Activated gamma-delta T cell treated with anti-CD3 and anti-CD28 coated beads, Interleukin-2, amount 50 U/mL, for 16 hours (primary cell): ENCODE data around the gene CRYAA.
"Not testable (repeated sequence)": the region's sequence is repeated elsewhere in the genome, so short reads cannot be mapped to it uniquely, and the experiment has no call there.

Experiments used
- DNase-seq: peaks from one replicate; pipeline ENCODE4 v3.0.0-alpha.2; 2020; ENCODE audit warnings: low read depth

Gene CRYAA

GRCh38 chr21:43177043-43177906 is 8.5 kb downstream of the CRYAA start:
- DNase-seq = not testable (repeated sequence)

GRCh38 chr21:43178175-43178826 is 9.5 kb downstream of the CRYAA start:
- DNase-seq = not testable (repeated sequence)

DNA sequence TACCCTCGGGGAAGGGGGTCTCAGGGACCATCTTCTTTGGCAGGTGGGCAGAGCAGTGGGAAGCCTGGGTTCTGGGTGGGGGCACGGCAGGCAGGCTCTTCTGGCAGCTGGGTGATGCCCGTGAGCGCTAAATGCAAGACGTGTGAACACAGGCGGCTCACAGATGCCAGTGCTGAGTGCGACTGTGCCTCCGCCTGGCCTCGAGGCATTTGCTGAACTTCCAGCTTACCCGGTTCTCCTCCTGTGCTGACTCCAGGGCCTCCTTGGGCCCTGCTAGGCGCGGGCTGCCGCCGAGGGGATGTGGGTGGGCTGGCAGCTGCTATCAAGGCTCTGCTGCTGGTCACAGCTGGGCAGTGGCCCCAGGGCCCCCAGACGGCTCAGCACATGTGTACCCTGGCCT is 12.2 kb downstream of the CRYAA start:
- DNase-seq = not testable (repeated sequence)

DNA sequence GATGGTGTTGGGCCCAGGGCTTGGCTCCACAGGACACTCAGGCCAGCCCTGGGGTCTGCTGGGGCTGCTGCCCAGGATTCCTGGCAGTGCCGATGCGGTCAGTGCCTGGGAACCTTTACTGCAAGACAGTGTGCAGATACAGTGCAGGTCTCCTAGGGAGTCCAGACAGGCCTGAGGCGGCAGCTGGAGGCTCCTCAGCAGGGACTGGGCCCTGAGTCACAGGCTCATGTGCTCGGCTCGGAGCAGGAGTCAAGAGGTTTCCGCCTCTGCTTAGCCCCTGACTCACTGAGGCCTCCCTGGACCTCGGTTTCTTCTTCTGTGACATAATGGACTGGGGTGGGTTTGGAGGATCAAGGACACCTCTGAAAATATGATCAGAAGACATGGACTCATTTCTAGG is 18.5 kb downstream of the CRYAA start:
- DNase-seq = not testable (repeated sequence)

DNA sequence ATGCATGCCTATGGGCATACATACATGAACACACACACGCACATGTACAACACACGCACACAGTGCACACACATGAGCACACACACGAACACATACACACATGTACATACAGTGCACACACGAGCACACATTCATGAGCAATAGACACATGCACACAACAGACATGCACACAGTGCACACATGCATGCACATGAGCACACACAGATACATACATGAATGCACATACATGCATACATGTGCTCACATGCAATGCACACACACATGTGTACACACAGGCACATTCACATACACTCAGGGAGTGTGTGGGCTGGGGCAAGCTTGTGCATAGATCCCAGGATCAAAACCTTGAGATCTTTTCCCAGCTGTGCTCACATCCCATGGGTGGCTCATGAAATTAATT is 18.9 kb downstream of the CRYAA start:
- DNase-seq = no peak

- no peak for DNase-seq
Observed at GRCh38 chr21:43188181-43188580, 19.4 kb downstream of the CRYAA start.

DNA sequence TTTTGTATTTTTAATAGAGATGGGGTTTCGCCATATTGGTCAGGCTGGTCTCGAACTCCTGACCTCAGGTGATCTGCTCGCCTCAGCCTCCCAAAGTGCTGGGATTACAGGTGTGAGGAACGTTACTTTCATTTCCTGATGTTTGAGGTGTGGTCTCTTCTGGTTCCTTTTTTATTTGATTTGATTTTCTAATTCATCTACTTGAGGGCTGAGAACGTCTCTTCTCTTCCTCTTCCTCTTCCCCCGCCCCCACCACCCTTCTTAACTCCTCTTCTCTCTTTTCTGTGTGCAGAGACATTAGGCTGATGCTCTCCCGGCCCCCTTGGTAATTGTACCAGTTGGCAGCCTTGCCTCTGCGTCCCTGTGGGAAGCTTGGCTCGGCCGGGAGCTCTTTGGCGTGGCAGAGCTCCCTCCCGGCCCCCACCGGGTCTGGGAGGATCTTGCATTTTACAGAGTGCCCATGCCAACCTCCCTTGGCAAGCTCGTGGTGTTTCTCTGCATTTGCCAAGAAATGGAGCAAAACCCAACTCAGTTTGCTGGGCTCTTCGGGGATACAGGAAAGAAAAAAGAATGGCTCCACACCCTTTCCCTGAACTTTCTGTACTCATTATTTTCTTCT is 19.9 kb downstream of the CRYAA start:
- no peak for DNase-seq

GRCh38 chr21:43189936-43190335 is 21.1 kb downstream of the CRYAA start:
- no peak for DNase-seq

GRCh38 chr21:43190544-43190943 is 21.7 kb downstream of the CRYAA start:
- no peak for DNase-seq

DNA sequence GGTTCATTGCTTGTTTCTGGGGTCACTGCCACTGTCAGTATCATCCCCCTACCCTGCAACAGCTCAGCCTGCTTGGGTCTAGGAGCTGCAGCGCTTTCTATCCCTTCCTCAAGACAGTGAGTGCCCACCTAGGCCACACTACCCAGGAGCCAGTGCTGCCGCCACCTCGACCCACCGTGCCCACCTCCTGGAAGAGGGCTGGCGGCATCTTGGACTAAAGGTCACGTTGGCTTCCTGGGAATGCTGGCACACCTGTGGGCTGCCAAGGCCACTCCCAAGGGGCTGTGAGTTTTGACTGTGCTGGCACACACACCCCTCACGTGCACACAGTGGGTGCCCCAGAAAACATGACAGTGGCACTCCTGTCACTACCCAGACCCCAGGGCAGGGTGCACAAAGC is 22.1 kb downstream of the CRYAA start:
- DNase-seq = no peak

GRCh38 chr21:43191521-43191920 is 22.7 kb downstream of the CRYAA start:
- no peak for DNase-seq

- no peak for DNase-seq
Observed at GRCh38 chr21:43191971-43192370, 23.2 kb downstream of the CRYAA start.

DNA sequence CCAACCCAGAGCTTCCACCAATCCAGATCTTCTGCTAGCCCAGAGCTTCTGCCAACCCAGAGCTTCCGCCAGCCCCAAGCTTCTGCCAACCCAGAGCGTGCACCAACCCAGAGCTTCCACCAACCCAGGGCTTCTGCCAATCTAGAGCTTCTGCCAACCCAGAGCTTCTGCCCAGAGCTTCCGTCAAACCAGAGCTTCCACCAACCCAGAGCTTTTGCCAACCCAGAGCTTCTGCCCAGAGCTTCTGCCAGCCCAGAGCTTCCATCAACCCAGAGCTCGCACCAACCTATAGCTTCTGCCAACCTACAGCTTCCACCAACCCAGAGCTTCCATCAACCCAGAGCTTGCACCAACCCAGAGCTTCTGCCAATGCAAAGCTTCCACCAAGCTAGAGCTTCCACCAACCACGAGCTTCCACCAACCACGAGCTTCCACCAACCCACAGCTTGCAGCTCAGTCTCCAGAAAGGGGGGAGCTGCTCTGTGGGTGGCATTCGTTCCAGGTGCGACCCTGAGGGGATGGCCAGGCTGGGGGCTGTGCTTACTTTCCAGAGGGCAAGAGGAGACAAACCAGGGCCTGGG is 23.8 kb downstream of the CRYAA start:
- DNase-seq = no peak

GRCh38 chr21:43193088-43193650 is 24.4 kb downstream of the CRYAA start:
- DNase-seq = no peak

GRCh38 chr21:43193651-43194302 is 25.0 kb downstream of the CRYAA start:
- DNase-seq = no peak

DNA sequence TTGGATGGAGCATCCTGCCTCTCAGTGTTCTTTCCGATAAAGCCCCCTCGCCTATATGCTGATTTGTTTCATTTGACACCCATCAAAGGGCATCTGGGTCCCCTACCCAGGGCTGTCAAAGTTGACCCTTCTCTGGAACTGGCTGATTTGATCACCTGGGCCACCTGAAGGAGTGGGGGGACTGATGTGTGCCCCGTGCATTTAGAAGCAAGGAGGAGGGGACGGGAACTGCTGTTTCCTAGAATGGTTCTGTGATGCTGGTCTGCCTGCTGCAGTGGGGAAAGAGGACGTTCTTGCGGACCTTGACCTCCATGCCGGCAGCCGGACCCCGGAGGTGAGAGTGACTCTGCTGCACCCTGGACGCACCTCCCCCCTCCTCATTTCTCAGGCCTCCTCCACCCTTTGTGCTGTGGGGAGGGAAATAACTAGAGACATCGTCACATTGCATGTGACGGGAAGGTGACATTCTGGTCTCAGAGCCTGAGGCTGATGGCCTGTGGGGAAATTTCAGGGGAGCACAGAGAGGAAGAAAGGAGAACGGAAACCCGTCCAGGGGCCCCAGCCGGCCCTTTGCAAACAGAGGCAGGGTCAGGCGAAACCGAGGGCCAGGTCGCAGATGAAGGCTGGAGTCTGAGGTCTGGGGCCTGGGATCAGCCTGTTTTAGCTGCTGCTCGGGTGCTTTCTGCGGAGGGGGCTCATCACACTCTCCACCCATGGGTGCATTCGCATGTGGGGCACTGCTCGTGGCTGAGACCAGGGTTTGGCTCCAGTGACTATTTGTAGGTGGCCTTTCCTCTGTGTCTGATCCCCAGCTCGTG is 25.7 kb downstream of the CRYAA start:
- no peak for DNase-seq

- DNase-seq = no peak
Observed at GRCh38 chr21:43195121-43196021, 26.6 kb downstream of the CRYAA start.

- DNase-seq = no peak
Observed at GRCh38 chr21:43196826-43197225, 28.0 kb downstream of the CRYAA start.

DNA sequence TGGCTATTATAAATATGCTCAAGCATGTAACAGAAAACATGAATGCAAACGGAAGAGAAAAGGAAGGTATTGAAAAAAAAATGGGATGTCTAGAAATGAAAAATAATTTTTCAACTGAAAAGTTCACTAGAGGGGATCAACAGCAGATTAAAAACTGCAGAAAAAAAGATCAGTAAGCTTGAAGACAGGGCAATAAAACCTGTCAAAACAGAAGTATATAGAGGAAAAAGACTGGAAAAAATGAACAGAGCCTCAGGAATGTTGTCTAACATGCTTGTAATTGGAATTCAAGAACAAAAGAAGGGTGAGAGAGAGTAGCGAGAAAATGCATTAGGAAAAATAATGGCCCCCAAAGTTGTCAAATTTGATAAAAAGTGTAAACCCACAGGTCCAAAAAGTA is 29.6 kb downstream of the CRYAA start:
- DNase-seq = no peak

DNA sequence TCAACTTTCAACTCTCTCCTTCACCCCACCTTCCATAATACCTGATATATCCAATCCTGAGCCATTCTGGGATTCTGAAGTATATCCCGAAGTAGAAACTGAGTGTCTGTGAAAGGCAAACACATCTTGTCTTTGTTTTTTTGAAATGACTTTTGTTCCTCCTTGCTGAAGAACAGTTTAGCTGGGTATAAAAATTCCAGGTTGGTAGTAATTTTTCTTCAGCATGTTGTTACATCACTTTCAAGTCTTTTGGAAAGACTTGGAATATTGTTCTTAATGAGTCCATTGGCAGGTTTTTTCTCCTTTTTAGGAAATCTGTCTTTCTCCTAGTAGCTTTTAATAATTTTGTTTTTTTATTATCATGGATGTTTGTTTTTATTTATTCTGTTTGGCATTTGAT is 32.7 kb downstream of the CRYAA start:
- DNase-seq = no peak
